ENCODE results near the gene FOXG1. TPM values are rescaled to one million over a fixed set of nuclear protein-coding genes. Genes with fewer than 3 reads are reported as not detected.

FOXG1 gene
- total and polyA plus RNA-seq, 9 donors: under 0.01 to 0.83 (median 0.09) TPM; not detected in 4

GRCh38 chr14:28761438-28762291 lies 4.9 kb upstream of the FOXG1 start:
- H3K27me3 ChIP-seq (ENCODE audit: control insufficient read depth, insufficient read depth, low read length): peaks cover 87% of the 10 kb centered on the region
- no peak overlapping the region for H3K4me3 ChIP-seq (ENCODE audit: low read length)
- 9% methylated on average over 24 of the region's 33 CpGs for WGBS (ENCODE audit: insufficient coverage)
- peaks cover 8% of the 10 kb centered on the region for H3K4me1 ChIP-seq (ENCODE audit: control insufficient read depth, insufficient read depth, low read length)
- H3K36me3 ChIP-seq (ENCODE audit: control insufficient read depth, insufficient read depth, low read length): no peaks in the 10 kb centered on the region
- no peak overlapping the region for H3K27ac ChIP-seq (ENCODE audit: low read length)
- no peak for DNase-seq
- H3K9me3 ChIP-seq (replicated peaks; ENCODE audit: control insufficient read depth, low read depth, low read length): no peaks in the 10 kb centered on the region

GRCh38 chr14:28762303-28762954 lies 4.2 kb upstream of the FOXG1 start:
- H3K36me3 ChIP-seq (ENCODE audit: control insufficient read depth, insufficient read depth, low read length): no peaks in the 10 kb centered on the region
- H3K27me3 ChIP-seq (ENCODE audit: control insufficient read depth, insufficient read depth, low read length): peaks cover 87% of the 10 kb centered on the region
- H3K9me3 ChIP-seq (replicated peaks; ENCODE audit: control insufficient read depth, low read depth, low read length): no peaks in the 10 kb centered on the region
- DNase-seq: no peak
- no peak overlapping the region for H3K27ac ChIP-seq (ENCODE audit: low read length)
- peaks cover 8% of the 10 kb centered on the region for H3K4me1 ChIP-seq (ENCODE audit: control insufficient read depth, insufficient read depth, low read length)
- WGBS (ENCODE audit: insufficient coverage): 20% methylated on average over 2 of the region's 8 CpGs
- H3K4me3 ChIP-seq (ENCODE audit: low read length): no peak overlapping the region

GRCh38 chr14:28762955-28763326 lies 3.6 kb upstream of the FOXG1 start:
- 0% methylated on average over 1 of the region's 3 CpGs for WGBS (ENCODE audit: insufficient coverage)

GRCh38 chr14:28763751-28764256 lies 2.8 kb upstream of the FOXG1 start:
- peaks cover 11% of the 10 kb centered on the region for H3K4me1 ChIP-seq (ENCODE audit: control insufficient read depth, insufficient read depth, low read length)
- H3K27me3 ChIP-seq (ENCODE audit: control insufficient read depth, insufficient read depth, low read length): peaks cover 88% of the 10 kb centered on the region
- no CpG with 5 or more reads among the region's 4 CpGs for WGBS (ENCODE audit: insufficient coverage)
- no peaks in the 10 kb centered on the region for H3K9me3 ChIP-seq (replicated peaks; ENCODE audit: control insufficient read depth, low read depth, low read length)
- no peak for DNase-seq
- no peaks in the 10 kb centered on the region for H3K36me3 ChIP-seq (ENCODE audit: control insufficient read depth, insufficient read depth, low read length)
- H3K27ac ChIP-seq (ENCODE audit: low read length): no peak overlapping the region
- H3K4me3 ChIP-seq (ENCODE audit: low read length): no peak overlapping the region

More at GRCh38 chr14:28762955-28763326, 3.6 kb upstream of the FOXG1 start:
- Histone ChIP-seq H3K4me3 (ENCODE audit: low read length) (no peak overlapping the region), H3K9me3 (replicated peaks; ENCODE audit: control insufficient read depth, low read depth, low read length) (no peaks in the 10 kb centered on the region), H3K36me3 (ENCODE audit: control insufficient read depth, insufficient read depth, low read length) (no peaks in the 10 kb centered on the region), H3K27me3 (ENCODE audit: control insufficient read depth, insufficient read depth, low read length) (peaks cover 88% of the 10 kb centered on the region), H3K27ac (ENCODE audit: low read length) (no peak overlapping the region), H3K4me1 (ENCODE audit: control insufficient read depth, insufficient read depth, low read length) (peaks cover 11% of the 10 kb centered on the region)
- no peak for DNase-seq

DNA sequence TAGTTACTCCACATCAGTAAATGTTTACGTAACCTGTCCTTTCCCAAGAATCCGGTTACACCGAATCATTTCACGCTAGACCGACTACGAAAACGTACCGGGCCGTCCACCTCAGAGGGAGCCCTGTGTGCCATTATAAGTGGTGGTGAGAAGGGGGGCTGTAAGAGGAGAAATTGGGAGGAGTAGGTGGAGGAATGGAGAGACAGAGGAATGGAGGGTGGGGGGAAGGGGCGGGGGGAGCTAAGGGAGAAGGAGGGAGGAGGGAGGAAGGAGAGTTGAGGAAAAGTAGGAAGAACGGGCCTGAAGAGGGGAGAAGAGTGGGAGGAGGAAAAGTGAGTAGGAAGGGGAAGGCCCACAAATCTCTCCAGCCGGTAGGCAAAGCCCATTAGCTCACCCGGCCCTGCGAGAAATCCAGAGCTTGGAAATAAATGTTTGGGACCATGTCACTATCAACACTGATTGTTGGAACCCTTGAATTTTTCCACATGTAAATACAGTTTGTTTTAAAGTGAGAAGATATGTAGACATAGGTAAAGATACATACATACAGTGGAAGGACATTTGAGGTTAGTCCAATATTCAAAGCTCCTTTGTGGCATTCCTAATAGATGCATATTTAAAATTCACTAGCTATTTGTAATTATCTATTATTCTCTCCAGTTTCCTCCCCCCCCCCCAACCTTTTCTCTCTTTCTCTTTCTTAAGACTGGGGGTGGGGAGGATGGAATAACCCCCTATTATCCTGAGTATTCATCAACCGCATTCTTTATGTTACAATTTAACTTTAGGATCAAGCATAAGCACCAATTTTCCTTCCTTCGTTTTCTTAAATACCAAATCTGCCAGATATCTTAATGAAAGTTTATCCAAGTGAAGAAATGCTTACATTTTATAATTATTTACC lies 2.1 kb upstream of the FOXG1 start:
- no peak for DNase-seq
- Histone ChIP-seq H3K36me3 (ENCODE audit: control insufficient read depth, insufficient read depth, low read length) (no peaks in the 10 kb centered on the region), H3K4me3 (ENCODE audit: low read length) (no peak overlapping the region), H3K27ac (ENCODE audit: low read length) (no peak overlapping the region), H3K27me3 (ENCODE audit: control insufficient read depth, insufficient read depth, low read length) (peaks cover 81% of the 10 kb centered on the region), H3K9me3 (replicated peaks; ENCODE audit: control insufficient read depth, low read depth, low read length) (no peaks in the 10 kb centered on the region), H3K4me1 (ENCODE audit: control insufficient read depth, insufficient read depth, low read length) (peaks cover 11% of the 10 kb centered on the region)
- WGBS (ENCODE audit: insufficient coverage): 0% methylated on average over 1 of the region's 16 CpGs

- peak; percentile 34 for DNase-seq
Observed at GRCh38 chr14:28765169-28765830, 1.3 kb upstream of the FOXG1 start.

GRCh38 chr14:28765831-28766468 lies 637 bp upstream of the FOXG1 start:
- no peak for DNase-seq
- H3K36me3 ChIP-seq (ENCODE audit: control insufficient read depth, insufficient read depth, low read length): no peaks in the 10 kb centered on the region
- H3K4me3 ChIP-seq (ENCODE audit: low read length): no peak overlapping the region
- H3K9me3 ChIP-seq (replicated peaks; ENCODE audit: control insufficient read depth, low read depth, low read length): no peaks in the 10 kb centered on the region
- peaks cover 68% of the 10 kb centered on the region for H3K27me3 ChIP-seq (ENCODE audit: control insufficient read depth, insufficient read depth, low read length)
- WGBS (ENCODE audit: insufficient coverage): under 1% methylated on average over 29 of the region's 33 CpGs
- no peak overlapping the region for H3K27ac ChIP-seq (ENCODE audit: low read length)
- H3K4me1 ChIP-seq (ENCODE audit: control insufficient read depth, insufficient read depth, low read length): peaks cover 11% of the 10 kb centered on the region

More at GRCh38 chr14:28765169-28765830, 1.3 kb upstream of the FOXG1 start:
- Histone ChIP-seq H3K4me1 (ENCODE audit: control insufficient read depth, insufficient read depth, low read length) (peaks cover 11% of the 10 kb centered on the region), H3K9me3 (replicated peaks; ENCODE audit: control insufficient read depth, low read depth, low read length) (no peaks in the 10 kb centered on the region), H3K27ac (ENCODE audit: low read length) (no peak overlapping the region), H3K4me3 (ENCODE audit: low read length) (no peak overlapping the region), H3K36me3 (ENCODE audit: control insufficient read depth, insufficient read depth, low read length) (no peaks in the 10 kb centered on the region), H3K27me3 (ENCODE audit: control insufficient read depth, insufficient read depth, low read length) (peaks cover 74% of the 10 kb centered on the region)
- WGBS (ENCODE audit: insufficient coverage): 8% methylated on average over 18 of the region's 27 CpGs

- no peak overlapping the region for H3K4me3 ChIP-seq (ENCODE audit: low read length)
Observed at GRCh38 chr14:28767030-28767852, 654 bp downstream of the FOXG1 start.

More at GRCh38 chr14:28767030-28767852, 654 bp downstream of the FOXG1 start:
- peaks cover 55% of the 10 kb centered on the region for H3K27me3 ChIP-seq (ENCODE audit: control insufficient read depth, insufficient read depth, low read length)
- under 1% methylated on average over 53 of the region's 100 CpGs for WGBS (ENCODE audit: insufficient coverage)
- no peaks in the 10 kb centered on the region for H3K9me3 ChIP-seq (replicated peaks; ENCODE audit: control insufficient read depth, low read depth, low read length)
- no peak for DNase-seq
- no peak overlapping the region for H3K27ac ChIP-seq (ENCODE audit: low read length)
- H3K4me1 ChIP-seq (ENCODE audit: control insufficient read depth, insufficient read depth, low read length): peaks cover 11% of the 10 kb centered on the region
- H3K36me3 ChIP-seq (ENCODE audit: control insufficient read depth, insufficient read depth, low read length): no peaks in the 10 kb centered on the region

All from muscle of leg (tissue), 11 donors.